Spleen (tissue), 7 donors: Measurements from ENCODE around the gene ILF2.

Experiments
- POLR2A ChIP-seq, 3 donors: fragments of 450-650 bp; IDR thresholded peaks; one replicate each; pipeline ENCODE4 v1.5.1; 2017; ENCODE audit warnings: antibody characterized with exemption in 3 of 3, mild to moderate bottlenecking in 1 of 3
- TF ChIP-seq, protein P1 (sequence below), 11 experiments: fragments of 200-600 bp in 7 of 11; fragments of 450-650 bp in 4 of 11; sonication (generic) in 4 of 11; IDR thresholded peaks in 8 of 11; conservative IDR thresholded peaks in 3 of 11; 1 replicate in 7 of 11; 2 replicates in 4 of 11; pipeline versions ENCODE4 v1.4.0 to v1.8.0; 2016 to 2021; ENCODE audit warnings: antibody characterized with exemption in 11 of 11, inconsistent platforms in 4 of 11, mild to moderate bottlenecking in 1 of 11
- donor health status: DM: no; HTN: no; CAD: no; lungs with moderate emphysema.
- donor health status: DM: no; HTN: no; CAD: no.
- donor health status: DM: no; HTN: no; CAD: no.

DNA sequence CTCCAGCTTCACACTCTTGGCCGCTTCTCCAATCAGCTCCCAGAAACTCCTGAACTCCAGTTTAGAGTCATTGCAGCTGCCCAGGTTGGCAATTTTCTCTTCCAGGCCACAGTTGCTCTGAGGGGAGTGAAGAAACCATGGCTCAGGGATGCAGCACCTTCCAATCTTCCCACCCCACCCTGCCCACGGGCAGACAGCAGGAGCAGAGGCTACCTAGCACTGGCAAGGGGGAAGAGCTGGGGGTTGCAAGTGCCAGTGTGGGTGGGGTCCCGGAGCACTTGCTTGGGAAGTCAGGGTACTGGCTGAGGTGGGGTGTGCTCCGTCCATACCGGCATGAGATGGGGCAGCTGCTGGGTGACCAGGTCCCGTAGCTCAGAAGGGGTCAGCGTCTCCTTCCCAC, 55.9 kb downstream of the ILF2 start:
- TF ChIP-seq, protein P1, sequence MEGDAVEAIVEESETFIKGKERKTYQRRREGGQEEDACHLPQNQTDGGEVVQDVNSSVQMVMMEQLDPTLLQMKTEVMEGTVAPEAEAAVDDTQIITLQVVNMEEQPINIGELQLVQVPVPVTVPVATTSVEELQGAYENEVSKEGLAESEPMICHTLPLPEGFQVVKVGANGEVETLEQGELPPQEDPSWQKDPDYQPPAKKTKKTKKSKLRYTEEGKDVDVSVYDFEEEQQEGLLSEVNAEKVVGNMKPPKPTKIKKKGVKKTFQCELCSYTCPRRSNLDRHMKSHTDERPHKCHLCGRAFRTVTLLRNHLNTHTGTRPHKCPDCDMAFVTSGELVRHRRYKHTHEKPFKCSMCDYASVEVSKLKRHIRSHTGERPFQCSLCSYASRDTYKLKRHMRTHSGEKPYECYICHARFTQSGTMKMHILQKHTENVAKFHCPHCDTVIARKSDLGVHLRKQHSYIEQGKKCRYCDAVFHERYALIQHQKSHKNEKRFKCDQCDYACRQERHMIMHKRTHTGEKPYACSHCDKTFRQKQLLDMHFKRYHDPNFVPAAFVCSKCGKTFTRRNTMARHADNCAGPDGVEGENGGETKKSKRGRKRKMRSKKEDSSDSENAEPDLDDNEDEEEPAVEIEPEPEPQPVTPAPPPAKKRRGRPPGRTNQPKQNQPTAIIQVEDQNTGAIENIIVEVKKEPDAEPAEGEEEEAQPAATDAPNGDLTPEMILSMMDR (IDR thresholded peaks at IDR 0.05 in 8 of 11, conservative IDR thresholded peaks at IDR 0.05 in 3 of 11) = no peak
- TF ChIP-seq POLR2A (IDR thresholded peaks at IDR 0.05) = no peak
